HEK293 (cell line): ENCODE data around the gene MAN2A2.

Experiments
- CTCF ChIA-PET: fragments of 350-600 bp; formaldehyde crosslinking; extraction: SDS; loops from one replicate; lab custom pipeline; 2021; ENCODE audit warnings: antibody characterized with exemption; lab: Yijun Ruan, JAX
- POLR2A ChIA-PET: fragments of 300-600 bp; formaldehyde crosslinking; extraction: SDS; loops from one replicate; lab custom pipeline; 2020; ENCODE audit warnings: antibody characterized with exemption, inconsistent platforms; lab: Yijun Ruan, JAX
- H3K27ac ChIP-seq: fragments of 200-500 bp; sonication (Bioruptor generic); 2 replicates; pipeline ENCODE4 v1.5.1; 2014; ENCODE audit warnings: low read depth, low read length, control low read depth, inconsistent platforms; ENCODE audit errors: extremely low read depth
- H3K36me3 ChIP-seq, 2 experiments: fragments of 200-500 bp in 1 of 2; sonication (Bioruptor generic) in 1 of 2; 1 replicate in 1 of 2; 2 replicates in 1 of 2; pipeline ENCODE4 v1.5.1; 2014 to 2017; ENCODE audit warnings: inconsistent platforms in 2 of 2, low read length in 2 of 2; ENCODE audit not compliant: control insufficient read depth in 2 of 2, insufficient read depth in 1 of 2
- H3K4me1 ChIP-seq: fragments of 200-500 bp; sonication (Bioruptor generic); 2 replicates; pipeline ENCODE4 v1.5.1; 2014; ENCODE audit warnings: mild to moderate bottlenecking, low read length, inconsistent platforms; ENCODE audit not compliant: control insufficient read depth, insufficient read depth
- H3K4me3 ChIP-seq: 2 replicates; pipeline ENCODE4 v1.5.1; 2011; ENCODE audit warnings: low read depth, mild to moderate bottlenecking, control low read depth, low read length, moderate library complexity
- H3K9me3 ChIP-seq: fragments of 200-500 bp; sonication (Bioruptor generic); 2 replicates; pipeline ENCODE4 v1.5.1; 2014; ENCODE audit warnings: low read depth, low read length, inconsistent platforms; ENCODE audit not compliant: control insufficient read depth, insufficient read depth
- BCL11B ChIP-seq: fragments of 450-650 bp; formaldehyde crosslinking; IDR thresholded peaks from 2 replicates; pipeline ENCODE4 v1.5.1; 2016; ENCODE audit warnings: low read depth, missing biosample characterization, missing genetic modification characterization
- KLF9 ChIP-seq: fragments of 450-650 bp; formaldehyde crosslinking; IDR thresholded peaks from 2 replicates; pipeline ENCODE4 v1.5.1; 2016; ENCODE audit warnings: missing biosample characterization, missing genetic modification characterization, low read depth
- PRDM2 ChIP-seq: fragments of 450-650 bp; formaldehyde crosslinking; IDR thresholded peaks from 2 replicates; pipeline ENCODE4 v1.5.1; 2016; ENCODE audit warnings: missing biosample characterization, missing genetic modification characterization, borderline replicate concordance
- YY1 ChIP-seq: fragments of 450-650 bp; formaldehyde crosslinking; IDR thresholded peaks from 2 replicates; pipeline ENCODE4 v1.5.1; 2018; ENCODE audit warnings: missing biosample characterization, missing genetic modification characterization
- ZFP37 ChIP-seq: fragments of 450-650 bp; formaldehyde crosslinking; IDR thresholded peaks from 2 replicates; pipeline ENCODE4 v1.5.1; 2016; ENCODE audit warnings: missing biosample characterization, missing genetic modification characterization
- ZNF18 ChIP-seq: fragments of 450-650 bp; formaldehyde crosslinking; IDR thresholded peaks from 2 replicates; pipeline ENCODE4 v1.5.1; 2016; ENCODE audit warnings: missing biosample characterization, missing genetic modification characterization
- ZNF239 ChIP-seq: fragments of 450-650 bp; formaldehyde crosslinking; IDR thresholded peaks from 2 replicates; pipeline ENCODE4 v1.5.1; 2016; ENCODE audit warnings: missing biosample characterization, missing genetic modification characterization
- ZNF324 ChIP-seq: fragments of 450-650 bp; formaldehyde crosslinking; IDR thresholded peaks from 2 replicates; pipeline ENCODE4 v1.5.1; 2016; ENCODE audit warnings: missing biosample characterization, missing genetic modification characterization
- ZNF354C ChIP-seq: fragments of 450-650 bp; formaldehyde crosslinking; IDR thresholded peaks from 2 replicates; pipeline ENCODE4 v1.5.1; 2016; ENCODE audit warnings: missing biosample characterization, missing genetic modification characterization, low read depth, borderline replicate concordance
- ZNF426 ChIP-seq: fragments of 450-650 bp; formaldehyde crosslinking; IDR thresholded peaks from 2 replicates; pipeline ENCODE4 v1.5.1; 2017; ENCODE audit warnings: missing biosample characterization, missing genetic modification characterization, mild to moderate bottlenecking, inconsistent platforms, moderate library complexity
- ZNF529 ChIP-seq: fragments of 450-650 bp; formaldehyde crosslinking; IDR thresholded peaks from 2 replicates; pipeline ENCODE4 v1.5.1; 2017; ENCODE audit warnings: missing genetic modification characterization, missing biosample characterization; ENCODE audit not compliant: insufficient replicate concordance
- ZNF555 ChIP-seq: fragments of 450-650 bp; formaldehyde crosslinking; conservative IDR thresholded peaks from 2 replicates; pipeline ENCODE4 v1.5.1; 2017; ENCODE audit warnings: missing biosample characterization, mild to moderate bottlenecking, missing genetic modification characterization, inconsistent platforms
- ZNF560 ChIP-seq: fragments of 450-650 bp; formaldehyde crosslinking; IDR thresholded peaks from 2 replicates; pipeline ENCODE4 v1.5.1; 2017; ENCODE audit warnings: missing biosample characterization, missing genetic modification characterization, borderline replicate concordance
- TF ChIP-seq, protein P1 (sequence below): fragments of 450-650 bp; formaldehyde crosslinking; IDR thresholded peaks from 2 replicates; pipeline ENCODE4 v1.5.1; 2016; ENCODE audit warnings: missing biosample characterization, missing genetic modification characterization, low read depth

MAN2A2 gene

DNA sequence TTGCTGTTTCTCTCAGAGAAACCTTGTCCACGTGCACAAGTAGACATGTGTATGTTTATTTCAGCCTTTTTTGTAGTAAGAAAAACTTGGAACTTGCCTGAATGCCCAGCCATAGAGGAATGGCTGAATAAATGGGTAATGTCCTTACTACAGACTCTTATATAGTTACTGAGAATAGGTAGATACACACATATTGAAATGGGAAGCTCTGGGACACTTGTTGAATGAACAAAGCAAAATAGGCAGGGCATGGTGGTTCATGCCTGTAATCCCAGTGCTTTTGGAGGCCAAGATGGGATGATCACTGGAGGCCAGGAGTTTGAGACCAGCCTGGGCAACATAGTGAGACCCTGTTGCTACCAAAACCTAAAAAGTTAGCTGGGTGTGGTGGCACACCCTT lies 33.7 kb downstream of the MAN2A2 start (continued):
- TF ChIP-seq ZNF560 (tag by site-specific recombination) = no peak
- no peak for TF ChIP-seq ZNF18 (tag by site-specific recombination)
- no peak for TF ChIP-seq ZNF426 (tag by site-specific recombination)
- no peak for TF ChIP-seq ZNF354C (tag by site-specific recombination)
- TF ChIP-seq ZFP37 (tag by site-specific recombination) = no peak
- TF ChIP-seq ZNF324 (tag by site-specific recombination) = no peak

DNA sequence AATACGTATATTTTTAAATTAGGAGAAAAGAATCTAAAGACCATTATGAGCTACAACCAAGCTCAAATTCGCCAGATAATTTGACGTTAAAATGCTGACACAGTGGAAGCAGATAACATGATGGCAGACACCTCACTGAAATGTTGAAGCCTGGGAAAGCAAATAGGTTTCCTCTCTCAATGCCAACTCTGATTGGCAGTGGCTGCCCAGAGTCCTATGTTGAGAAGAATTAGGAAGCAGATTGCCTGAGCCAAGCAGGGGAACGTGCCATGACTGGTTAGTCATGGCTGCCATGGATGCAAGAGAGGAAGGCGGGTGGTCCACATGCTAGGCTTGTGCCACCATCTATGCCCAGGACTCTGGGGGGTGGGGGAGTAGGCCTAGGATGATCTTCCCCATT lies 35.2 kb downstream of the MAN2A2 start:
- ChIA-PET POLR2A (interaction anchor here (11.4 kb wide), 1 partner anchor 17 kb away, joined by 179 read pairs; the partner anchor contains the start of gene RCCD1), CTCF (interaction anchor here (11.7 kb wide), 1 partner anchor 19 kb away, joined by 163 read pairs; the partner anchor contains the start of gene RCCD1)
- H3K36me3 ChIP-seq = peaks cover 56 to 65% of the 10 kb centered on the region in 2 experiments
- no peak overlapping the region for H3K27ac ChIP-seq
- no peaks in the 10 kb centered on the region for H3K4me1 ChIP-seq
- H3K4me3 ChIP-seq = no peak overlapping the region
- TF ChIP-seq, protein P1, sequence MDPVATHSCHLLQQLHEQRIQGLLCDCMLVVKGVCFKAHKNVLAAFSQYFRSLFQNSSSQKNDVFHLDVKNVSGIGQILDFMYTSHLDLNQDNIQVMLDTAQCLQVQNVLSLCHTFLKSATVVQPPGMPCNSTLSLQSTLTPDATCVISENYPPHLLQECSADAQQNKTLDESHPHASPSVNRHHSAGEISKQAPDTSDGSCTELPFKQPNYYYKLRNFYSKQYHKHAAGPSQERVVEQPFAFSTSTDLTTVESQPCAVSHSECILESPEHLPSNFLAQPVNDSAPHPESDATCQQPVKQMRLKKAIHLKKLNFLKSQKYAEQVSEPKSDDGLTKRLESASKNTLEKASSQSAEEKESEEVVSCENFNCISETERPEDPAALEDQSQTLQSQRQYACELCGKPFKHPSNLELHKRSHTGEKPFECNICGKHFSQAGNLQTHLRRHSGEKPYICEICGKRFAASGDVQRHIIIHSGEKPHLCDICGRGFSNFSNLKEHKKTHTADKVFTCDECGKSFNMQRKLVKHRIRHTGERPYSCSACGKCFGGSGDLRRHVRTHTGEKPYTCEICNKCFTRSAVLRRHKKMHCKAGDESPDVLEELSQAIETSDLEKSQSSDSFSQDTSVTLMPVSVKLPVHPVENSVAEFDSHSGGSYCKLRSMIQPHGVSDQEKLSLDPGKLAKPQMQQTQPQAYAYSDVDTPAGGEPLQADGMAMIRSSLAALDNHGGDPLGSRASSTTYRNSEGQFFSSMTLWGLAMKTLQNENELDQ (tag by site-specific recombination) = no peak
- TF ChIP-seq BCL11B (tag by site-specific recombination) (no peak), PRDM2 (tag by site-specific recombination) (no peak), ZNF555 (tag by site-specific recombination) (no peak), ZNF560 (tag by site-specific recombination) (no peak), ZNF529 (tag by site-specific recombination) (no peak), YY1 (tag by site-specific recombination) (no peak), KLF9 (no peak), ZNF239 (tag by site-specific recombination) (no peak)
- H3K9me3 ChIP-seq = no peaks in the 10 kb centered on the region
